ENCODE data around the gene GADD45A. TPM values are rescaled to one million over a fixed set of nuclear protein-coding genes. Genes with fewer than 3 reads are reported as not detected.

The GADD45A gene
- total RNA-seq, 1 donor from 2014 or later: 8.7 TPM

- intact Hi-C loops (cut with micrococcal nuclease): no loop called here
- CTCF ChIA-PET: no interaction called here
- Mint-ChIP-seq H3K36me3 (ENCODE audit: low read depth) (no peaks in the 10 kb centered on the region), H3K9me3 (no peaks in the 10 kb centered on the region), H3K27ac (no peak overlapping the region), H3K4me3 (no peak overlapping the region), H3K4me1 (peaks cover 2% of the 10 kb centered on the region), H3K27me3 (no peaks in the 10 kb centered on the region)
- TF ChIP-seq CTCF (IDR thresholded peaks at IDR 0.05): no peak
- ATAC-seq (ENCODE audit: low read depth): no peak
- DNase-seq: no peak
- POLR2A ChIA-PET: no interaction called here
Observed at GRCh38 chr1:67717876-67718275, 32.9 kb downstream of the GADD45A start.

GRCh38 chr1:67719329-67720196 lies 34.6 kb downstream of the GADD45A start:
- TF ChIP-seq CTCF (IDR thresholded peaks at IDR 0.05): no peak
- intact Hi-C loops (cut with micrococcal nuclease): no loop called here
- Mint-ChIP-seq H3K36me3 (ENCODE audit: low read depth) (no peaks in the 10 kb centered on the region), H3K27me3 (no peaks in the 10 kb centered on the region), H3K4me1 (no peaks in the 10 kb centered on the region), H3K4me3 (no peak overlapping the region), H3K9me3 (no peaks in the 10 kb centered on the region), H3K27ac (no peak overlapping the region)
- POLR2A ChIA-PET: no interaction called here
- CTCF ChIA-PET: interaction anchor here (0.8 kb wide), 1 partner anchor 41 kb away, joined by 3 read pairs; no protein-coding TSS in a partner anchor
- no peak for DNase-seq
- ATAC-seq (ENCODE audit: low read depth): no peak

- TF ChIP-seq CTCF (IDR thresholded peaks at IDR 0.05): no peak
- Mint-ChIP-seq H3K27ac (no peak overlapping the region), H3K27me3 (no peaks in the 10 kb centered on the region), H3K9me3 (no peaks in the 10 kb centered on the region), H3K4me1 (no peaks in the 10 kb centered on the region), H3K36me3 (ENCODE audit: low read depth) (no peaks in the 10 kb centered on the region), H3K4me3 (no peak overlapping the region)
- no peak for DNase-seq
- intact Hi-C loops (cut with micrococcal nuclease): no loop called here
- POLR2A ChIA-PET: no interaction called here
- no peak for ATAC-seq (ENCODE audit: low read depth)
- CTCF ChIA-PET: no interaction called here
Observed at GRCh38 chr1:67721112-67721511, 36.1 kb downstream of the GADD45A start.

GRCh38 chr1:67721650-67722291 lies 36.8 kb downstream of the GADD45A start:
- ChIA-PET POLR2A (no interaction called here), CTCF (no interaction called here)
- Mint-ChIP-seq H3K27ac (no peak overlapping the region), H3K9me3 (no peaks in the 10 kb centered on the region), H3K36me3 (ENCODE audit: low read depth) (no peaks in the 10 kb centered on the region), H3K27me3 (no peaks in the 10 kb centered on the region), H3K4me3 (no peak overlapping the region), H3K4me1 (no peaks in the 10 kb centered on the region)
- ATAC-seq (ENCODE audit: low read depth): no peak
- no peak for DNase-seq
- intact Hi-C loops (cut with micrococcal nuclease): no loop called here
- no peak for TF ChIP-seq CTCF (IDR thresholded peaks at IDR 0.05)

- TF ChIP-seq CTCF (IDR thresholded peaks at IDR 0.05): no peak
- H3K27ac Mint-ChIP-seq: no peak overlapping the region
- no peaks in the 10 kb centered on the region for H3K4me1 Mint-ChIP-seq
- H3K4me3 Mint-ChIP-seq: no peak overlapping the region
- DNase-seq (no peak), ATAC-seq (ENCODE audit: low read depth) (no peak)
- no peaks in the 10 kb centered on the region for H3K9me3 Mint-ChIP-seq
- intact Hi-C loops (cut with micrococcal nuclease): no loop called here
- no peaks in the 10 kb centered on the region for H3K27me3 Mint-ChIP-seq
- no peaks in the 10 kb centered on the region for H3K36me3 Mint-ChIP-seq (ENCODE audit: low read depth)
- ChIA-PET CTCF (no interaction called here), POLR2A (no interaction called here)
Observed at GRCh38 chr1:67722292-67722944, 37.4 kb downstream of the GADD45A start.

Data from activated B cell treated with CpG ODN at 0.5 μM for 24 hours (primary cell).